GM15510 (cell line): ENCODE results near the gene VMAC.

ENCODE experiments used
- POLR2A ChIP-seq: IDR thresholded peaks from 3 replicates; pipeline ENCODE4 v1.6.1; 2011; ENCODE audit warnings: borderline replicate concordance; ENCODE audit not compliant: insufficient read length; ENCODE audit errors: extremely low read depth

The VMAC gene

GRCh38 chr19:5949792-5950305 is 45.2 kb downstream of the VMAC start:
- no peak for TF ChIP-seq POLR2A

DNA sequence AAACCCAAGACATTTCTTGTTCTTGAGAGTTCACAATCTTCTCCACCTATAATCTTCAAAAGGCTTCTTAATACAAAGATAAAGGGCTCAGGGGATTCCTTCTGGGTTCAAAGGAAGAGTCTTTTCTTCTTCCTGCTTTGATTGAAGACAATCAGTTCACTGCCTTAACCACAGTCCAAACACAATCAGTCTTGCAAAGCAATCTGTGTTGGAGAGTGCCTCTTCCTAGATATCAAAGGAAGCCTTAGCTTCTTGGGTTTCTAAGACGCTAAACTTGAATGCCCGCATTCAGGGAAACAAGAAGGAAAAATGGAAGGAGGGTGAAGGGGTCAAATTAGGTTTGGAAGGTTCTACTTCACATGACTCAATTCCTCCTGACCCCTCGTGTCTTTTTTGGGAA is 46.1 kb downstream of the VMAC start:
- no peak for TF ChIP-seq POLR2A

- TF ChIP-seq POLR2A = no peak
These were observed 46.7 kb downstream of the VMAC start for GRCh38 chr19:5951338-5951861.

DNA sequence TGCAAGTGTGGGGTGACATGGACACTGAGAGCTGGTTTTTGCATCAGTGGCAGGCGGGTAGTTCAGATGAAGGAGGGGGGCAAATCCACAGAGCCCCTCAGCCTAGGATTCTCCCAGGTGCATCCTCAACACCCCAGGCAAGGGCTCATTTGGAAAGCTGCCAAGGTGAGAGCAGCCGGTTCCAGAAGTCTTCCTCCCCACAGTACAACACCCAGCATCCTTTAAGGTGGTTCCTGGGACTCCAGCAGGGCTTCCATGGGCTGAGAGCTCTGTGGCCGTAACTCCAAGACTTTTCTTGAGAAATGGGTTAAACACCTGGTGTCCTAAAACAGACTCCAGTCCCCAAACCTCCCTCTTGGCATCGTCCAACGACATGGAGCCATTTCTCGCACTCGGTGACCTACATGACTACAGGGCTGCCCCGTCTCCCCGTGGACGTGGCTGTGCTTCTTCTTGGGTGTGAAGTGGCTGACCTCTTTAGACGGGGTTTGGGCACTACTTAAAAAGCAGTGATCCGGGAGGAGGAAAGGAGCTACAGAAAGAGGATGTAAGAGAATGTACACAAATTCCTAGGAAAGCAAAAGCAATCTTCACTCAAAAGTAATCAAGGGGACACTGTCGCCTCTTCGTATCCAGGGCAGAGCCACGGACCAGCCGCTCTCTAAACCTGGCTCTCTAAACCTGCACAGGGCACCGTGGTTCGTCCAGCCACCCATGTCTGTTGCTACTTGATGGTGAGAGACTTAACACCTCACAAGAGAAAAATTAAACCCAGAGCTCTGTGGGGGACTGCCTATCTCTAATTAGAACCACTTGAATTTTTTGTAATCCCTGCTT is 47.7 kb downstream of the VMAC start:
- no peak for TF ChIP-seq POLR2A

DNA sequence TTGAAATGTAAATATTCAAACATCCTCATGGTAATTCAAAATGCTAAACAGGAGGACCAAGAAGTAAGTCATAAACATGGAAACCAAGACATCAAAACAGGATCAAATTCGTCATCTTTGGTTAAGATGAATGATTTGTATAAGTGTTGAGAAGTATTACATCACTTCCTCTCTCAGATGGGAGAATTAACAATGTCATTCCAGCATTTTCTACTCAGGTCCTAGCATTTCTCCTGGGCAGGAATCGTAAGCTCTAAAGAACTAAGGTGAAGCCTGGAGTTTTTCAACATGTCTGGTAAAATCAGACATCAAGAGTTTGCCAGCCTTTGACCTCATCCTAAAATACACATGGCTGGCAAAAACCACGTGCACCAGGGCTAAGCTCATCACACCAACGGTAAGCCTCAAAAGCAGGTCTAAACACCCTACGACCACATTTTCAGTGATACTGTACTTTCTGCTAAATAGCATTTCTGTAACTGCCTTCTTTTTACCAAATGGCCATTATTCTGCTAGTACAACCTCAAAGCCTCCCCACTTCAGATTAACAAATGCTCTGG is 48.4 kb downstream of the VMAC start:
- no peak for TF ChIP-seq POLR2A

DNA sequence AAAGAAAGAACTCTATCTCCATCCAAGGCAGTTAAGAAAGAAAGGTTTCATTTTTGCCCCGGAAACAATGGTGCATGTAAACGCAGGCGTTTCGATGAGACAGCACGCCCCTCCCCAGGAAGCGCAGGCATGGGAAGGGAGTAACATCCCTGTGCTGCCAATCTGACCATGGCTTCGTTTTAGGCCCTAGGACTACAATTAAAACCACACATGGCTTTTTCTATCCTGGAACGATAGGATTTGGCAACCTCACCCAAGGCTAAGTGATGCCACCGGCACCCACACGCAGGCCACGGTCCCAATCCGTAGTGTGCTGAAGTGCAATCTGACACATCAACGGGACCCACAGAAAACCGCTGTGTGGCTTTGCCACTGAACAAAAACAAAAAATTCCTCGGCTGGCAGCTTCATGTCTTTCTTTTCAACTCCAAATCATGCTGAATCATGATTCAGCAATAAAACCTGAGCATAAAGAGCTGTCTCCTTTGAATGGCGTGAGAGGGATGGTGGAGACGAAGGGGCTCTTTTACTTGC is 49.1 kb downstream of the VMAC start:
- TF ChIP-seq POLR2A = no peak

DNA sequence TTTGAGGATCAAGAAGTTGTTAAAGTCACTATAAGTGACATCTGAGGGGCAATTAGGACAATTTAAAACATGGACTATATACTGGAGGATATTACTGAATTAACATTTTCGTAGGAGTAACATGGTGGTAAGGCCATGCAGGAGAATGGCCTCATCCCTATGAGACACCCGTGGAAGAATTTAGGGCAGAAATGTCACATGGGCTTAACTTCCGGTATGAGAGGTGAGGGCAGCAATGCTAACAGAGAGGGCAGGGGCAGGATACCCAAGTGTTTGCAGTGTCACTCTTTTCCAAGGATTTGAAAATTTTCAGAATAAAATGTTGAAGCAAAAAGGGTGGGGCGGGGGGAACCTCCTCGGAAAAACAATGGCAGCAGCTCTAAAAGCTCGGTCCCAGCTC is 49.6 kb downstream of the VMAC start:
- TF ChIP-seq POLR2A = no peak

DNA sequence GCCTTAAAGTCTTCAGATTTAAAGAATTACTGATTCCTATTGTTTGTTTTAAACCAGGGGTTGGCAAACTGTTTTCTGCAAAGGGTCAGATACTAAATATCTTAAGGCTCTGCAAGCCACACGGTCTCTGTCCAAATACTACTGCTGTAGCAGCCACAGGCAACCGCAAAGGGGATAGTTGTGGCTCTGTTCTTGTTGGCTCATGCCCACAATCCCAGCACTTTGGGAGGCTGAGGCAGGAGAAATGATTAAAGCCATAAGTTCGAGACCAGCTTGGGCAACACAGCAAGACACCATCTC is 50.9 kb downstream of the VMAC start:
- TF ChIP-seq POLR2A = no peak

DNA sequence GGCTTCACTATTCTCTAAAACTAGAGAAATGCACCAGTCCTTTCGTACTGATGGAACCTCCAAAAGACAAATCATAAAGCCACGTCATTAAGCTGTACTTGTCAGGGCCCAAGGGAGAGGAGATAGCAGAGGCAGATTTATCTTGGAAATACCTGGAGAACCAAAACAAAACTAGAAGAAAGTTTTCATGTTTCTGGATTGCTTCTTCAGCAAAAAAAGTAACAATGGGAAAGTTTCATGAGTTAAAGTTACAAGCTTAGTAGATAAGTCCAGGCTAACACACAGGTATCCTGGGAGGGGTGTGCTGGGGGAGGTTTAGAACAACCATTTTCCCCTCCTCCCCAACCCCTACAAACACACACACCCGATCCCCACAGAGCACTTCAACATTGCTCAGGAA is 51.7 kb downstream of the VMAC start:
- no peak for TF ChIP-seq POLR2A

- TF ChIP-seq POLR2A = no peak
These were observed 52.1 kb downstream of the VMAC start for GRCh38 chr19:5956728-5957127.

DNA sequence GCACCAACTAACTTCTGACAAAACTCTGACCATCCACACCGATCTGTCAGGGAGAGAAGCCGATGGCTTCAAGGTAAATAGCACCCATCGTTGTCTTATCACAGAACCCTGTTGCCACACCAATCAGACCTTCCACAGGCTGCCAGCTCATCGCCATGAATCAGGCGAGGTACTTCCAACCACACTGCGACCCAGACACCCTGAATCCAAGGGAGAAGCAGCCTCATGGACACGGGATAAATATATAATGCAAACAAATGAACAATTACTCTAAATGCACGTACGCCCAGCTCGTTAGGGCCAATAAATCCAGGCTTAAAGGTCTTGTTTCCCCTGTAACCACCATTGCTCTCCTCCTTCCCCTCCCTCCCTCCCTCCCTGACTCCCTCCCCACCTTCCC is 52.5 kb downstream of the VMAC start:
- TF ChIP-seq POLR2A = no peak

DNA sequence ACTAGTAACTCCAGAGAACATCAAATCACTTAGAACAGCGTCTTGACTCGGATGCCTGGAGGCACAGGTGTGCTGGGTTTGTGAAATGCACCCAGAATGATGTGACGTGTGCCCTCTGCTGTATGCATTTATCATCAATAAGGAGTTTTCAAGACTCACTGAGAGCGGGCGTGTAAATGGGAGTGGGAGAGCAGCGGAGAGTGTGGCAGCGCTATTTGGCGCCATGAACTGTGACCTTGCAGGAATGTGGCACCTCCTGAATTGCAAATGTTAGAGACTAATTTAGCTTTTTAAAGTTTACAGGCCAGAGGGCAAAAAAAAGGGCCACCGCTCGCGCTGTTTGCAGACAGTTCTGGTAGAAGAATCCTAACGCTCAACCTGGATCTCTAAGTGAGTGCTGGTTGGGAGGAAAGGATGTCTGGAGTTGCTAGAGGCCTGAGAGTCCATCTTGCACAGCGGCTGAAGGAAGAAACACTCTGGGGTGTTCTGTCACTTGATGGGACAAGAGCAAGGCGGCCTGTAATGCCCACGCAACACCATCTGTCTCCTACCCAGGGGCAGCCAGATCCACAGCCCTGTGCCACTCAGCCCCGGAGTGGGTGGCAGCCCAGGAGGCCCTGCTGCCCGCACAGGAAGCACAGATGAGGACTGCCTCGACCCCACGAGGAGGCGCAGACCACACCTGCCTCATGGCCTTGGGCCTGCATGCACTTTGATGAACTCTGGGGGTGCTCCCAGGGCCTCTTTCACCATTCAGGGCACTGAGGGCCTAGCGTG is 53.6 kb downstream of the VMAC start:
- TF ChIP-seq POLR2A = no peak

DNA sequence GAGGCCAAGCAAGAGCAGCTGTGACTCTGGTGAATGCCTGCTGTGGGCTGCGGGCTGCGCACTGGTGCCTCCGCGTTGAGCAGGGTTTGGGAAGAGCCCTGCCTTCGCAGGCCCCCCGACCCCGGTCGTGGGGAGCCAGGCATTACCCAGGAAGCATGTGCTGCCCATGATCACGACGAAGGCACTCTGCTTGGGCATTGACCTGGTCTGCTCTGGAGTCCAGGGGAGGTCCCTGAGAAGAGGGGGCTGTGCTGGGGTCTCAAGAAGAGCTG is 54.1 kb downstream of the VMAC start:
- no peak for TF ChIP-seq POLR2A

DNA sequence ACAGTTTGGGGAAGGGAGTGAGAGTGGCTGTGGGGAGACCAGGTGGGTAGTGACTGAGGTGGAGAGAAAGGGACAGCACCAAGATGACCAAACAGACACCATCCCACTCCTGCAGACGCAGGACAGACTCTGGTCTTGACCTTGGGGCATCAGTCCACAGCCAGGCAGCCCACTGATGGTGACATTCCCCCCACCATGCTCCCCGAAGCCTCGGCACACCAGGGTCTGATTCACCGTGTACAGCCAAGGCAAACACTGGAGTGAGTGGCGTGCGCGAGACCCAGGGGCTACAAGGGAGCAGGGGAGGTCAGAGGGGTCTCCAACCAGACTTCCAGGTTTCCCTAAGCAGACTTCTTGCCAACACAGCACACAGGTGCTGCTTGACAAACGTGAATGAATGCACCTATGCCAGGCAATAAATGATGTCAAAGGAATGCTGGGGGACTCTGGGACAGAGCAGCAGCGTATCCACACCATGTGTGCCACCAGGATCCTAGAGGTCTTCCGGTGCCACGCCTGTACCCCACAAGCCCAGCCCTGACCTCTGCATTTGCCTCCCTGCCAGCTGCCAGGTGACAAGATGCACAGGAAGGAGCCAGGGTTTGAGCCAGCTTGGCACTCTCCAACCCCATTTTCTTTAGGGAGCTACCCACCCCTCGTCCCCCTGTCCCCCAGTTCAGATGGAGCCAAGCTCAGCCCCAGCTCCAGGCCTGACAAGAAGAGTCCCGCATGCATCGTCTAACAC is 54.8 kb downstream of the VMAC start:
- no peak for TF ChIP-seq POLR2A
